Ovary (tissue), 3 donors: ENCODE results near the gene PLXNA2.

Source experiments
- CTCF ChIP-seq, 3 donors: fragments of 450-650 bp in 2 of 3; fragments of 200-600 bp in 1 of 3; IDR thresholded peaks; one replicate each; pipeline versions ENCODE4 v1.5.1 to v1.8.0; 2016 to 2022; ENCODE audit warnings: antibody characterized with exemption in 3 of 3, mild to moderate bottlenecking in 1 of 3
- POLR2A ChIP-seq: fragments of 450-650 bp; IDR thresholded peaks from one replicate; pipeline ENCODE4 v1.6.1; 2017; ENCODE audit warnings: antibody characterized with exemption, mild to moderate bottlenecking, moderate library complexity
- donor health status: DM: no; HTN: no; CAD: no.

- TF ChIP-seq CTCF (IDR thresholded peaks at IDR 0.05) (no peak), POLR2A (no peak)
Measured at GRCh38 chr1:208188607-208189006, 55.6 kb downstream of the PLXNA2 start.
